Stimulated activated CD8-positive, alpha-beta memory T cell treated with anti-CD3 and anti-CD28 coated beads, Interleukin-4, amount 100 ng/mL, for 48 hours (primary cell): ENCODE data around the gene ZCCHC14.

ENCODE experiments used
- DNase-seq: peaks from one replicate; pipeline ENCODE4 v3.0.0-alpha.2; 2020

The ZCCHC14 gene

GRCh38 chr16:87474017-87474416, 18.8 kb downstream of the ZCCHC14 start:
- DNase-seq: no peak

- no peak for DNase-seq
Measured at GRCh38 chr16:87472935-87473334, 19.9 kb downstream of the ZCCHC14 start.

- no peak for DNase-seq
Measured at GRCh38 chr16:87472142-87472778, 20.6 kb downstream of the ZCCHC14 start.

DNA sequence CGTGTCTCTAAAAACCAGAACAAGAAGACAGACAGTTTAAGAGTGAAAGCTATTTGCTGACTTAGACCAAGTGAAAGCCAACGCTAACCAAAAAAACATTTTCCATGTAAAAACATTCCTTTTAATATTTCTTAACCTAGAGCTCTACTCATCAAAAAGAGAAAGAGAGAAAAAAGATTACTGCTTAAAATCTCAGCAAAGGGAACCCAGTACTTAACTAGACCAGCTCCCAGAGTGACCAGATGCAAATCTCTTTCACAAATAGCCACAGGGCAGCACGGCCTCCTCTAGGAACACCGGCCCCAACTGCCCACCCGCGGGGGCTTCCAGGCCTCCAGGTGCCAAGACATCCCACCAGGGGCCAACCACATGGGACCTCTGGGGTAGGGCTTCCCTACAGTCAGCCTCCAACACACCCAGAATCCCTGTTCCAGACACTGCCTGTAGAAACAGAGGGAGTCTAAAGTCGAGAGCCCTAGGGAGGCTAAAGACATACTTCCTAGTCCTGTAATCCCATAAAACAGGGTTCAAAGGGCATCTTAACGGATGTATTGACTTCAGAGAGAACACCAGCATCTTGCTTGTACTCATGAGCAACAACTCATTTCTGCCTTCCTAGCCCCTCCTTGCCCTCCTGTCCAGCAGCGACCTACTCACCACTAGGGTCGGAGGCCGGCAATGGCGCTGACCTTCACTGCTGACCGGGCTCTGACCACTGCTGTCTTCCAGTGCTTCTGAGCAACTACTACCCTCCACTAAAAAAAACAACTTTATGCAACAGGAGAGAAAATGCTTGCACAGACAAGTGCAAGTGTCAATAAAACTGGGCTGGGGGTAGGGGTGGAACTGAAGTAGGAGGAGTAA, 21.3 kb downstream of the ZCCHC14 start:
- DNase-seq: no peak

DNA sequence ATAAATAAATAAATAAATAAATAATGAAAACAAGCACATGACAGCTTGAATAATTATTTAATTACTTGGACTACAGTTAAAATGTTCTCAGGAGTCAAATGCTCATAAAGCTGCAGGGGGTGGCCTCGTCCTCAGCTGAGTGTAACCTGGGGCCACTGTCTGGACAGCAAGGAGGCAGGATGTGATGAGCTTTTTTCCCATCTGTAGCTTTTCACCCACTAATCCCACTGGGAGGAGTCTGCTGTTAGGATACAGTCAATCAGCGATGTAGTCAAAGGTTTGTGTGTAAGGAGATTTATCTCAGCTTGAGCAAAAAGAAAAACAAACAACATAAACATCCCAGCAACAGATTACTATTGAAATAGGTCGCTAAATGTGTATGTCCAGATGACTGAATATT, 22.5 kb downstream of the ZCCHC14 start:
- DNase-seq: no peak

GRCh38 chr16:87469169-87469568, 23.7 kb downstream of the ZCCHC14 start:
- no peak for DNase-seq

GRCh38 chr16:87468550-87468949, 24.3 kb downstream of the ZCCHC14 start:
- DNase-seq: no peak

DNA sequence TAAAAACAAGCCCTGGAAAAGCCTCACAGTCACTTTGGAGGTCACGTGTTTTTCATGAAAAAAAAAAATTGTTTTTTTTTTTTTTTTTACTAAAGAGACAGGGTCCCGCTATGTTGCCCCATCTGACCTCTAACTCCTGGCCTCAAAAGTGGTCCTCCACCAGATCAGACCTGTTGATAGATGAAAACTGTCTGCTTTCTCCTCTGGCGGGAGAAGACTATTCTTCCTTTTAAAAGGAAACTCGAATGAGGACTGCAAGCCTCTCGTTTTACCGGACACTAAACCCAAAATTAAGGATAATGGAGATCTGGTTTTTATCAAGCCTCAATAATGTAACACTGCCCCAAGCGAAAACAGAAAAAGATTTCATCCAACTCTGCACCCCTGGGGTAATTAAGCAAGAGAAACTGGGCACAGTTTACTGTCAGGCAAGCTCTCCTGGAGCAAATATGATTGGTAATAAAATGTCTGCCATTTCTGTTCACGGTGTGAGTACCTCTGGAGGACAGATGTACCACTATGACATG, 25.8 kb downstream of the ZCCHC14 start:
- no peak for DNase-seq

GRCh38 chr16:87465879-87466278, 26.9 kb downstream of the ZCCHC14 start:
- no peak for DNase-seq

DNA sequence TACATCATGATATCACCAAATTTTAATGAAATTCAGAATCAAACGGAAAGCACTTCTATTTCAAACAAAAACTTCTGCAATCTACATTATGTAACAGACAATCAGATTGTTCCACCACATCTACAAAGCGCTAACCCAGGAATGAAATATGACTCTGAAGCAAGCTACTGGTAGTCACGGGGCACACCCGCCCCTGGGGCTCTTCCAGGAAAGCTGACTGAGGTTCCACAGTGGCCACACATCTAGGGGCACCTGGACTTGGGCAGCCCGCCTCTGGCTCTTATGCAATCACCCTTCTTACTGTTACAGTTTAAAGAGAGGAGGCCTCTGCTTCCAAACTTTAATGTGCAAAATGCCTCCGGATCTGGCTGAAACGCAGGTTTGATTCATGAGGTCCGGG, 27.5 kb downstream of the ZCCHC14 start:
- DNase-seq: peak; percentile 37

DNA sequence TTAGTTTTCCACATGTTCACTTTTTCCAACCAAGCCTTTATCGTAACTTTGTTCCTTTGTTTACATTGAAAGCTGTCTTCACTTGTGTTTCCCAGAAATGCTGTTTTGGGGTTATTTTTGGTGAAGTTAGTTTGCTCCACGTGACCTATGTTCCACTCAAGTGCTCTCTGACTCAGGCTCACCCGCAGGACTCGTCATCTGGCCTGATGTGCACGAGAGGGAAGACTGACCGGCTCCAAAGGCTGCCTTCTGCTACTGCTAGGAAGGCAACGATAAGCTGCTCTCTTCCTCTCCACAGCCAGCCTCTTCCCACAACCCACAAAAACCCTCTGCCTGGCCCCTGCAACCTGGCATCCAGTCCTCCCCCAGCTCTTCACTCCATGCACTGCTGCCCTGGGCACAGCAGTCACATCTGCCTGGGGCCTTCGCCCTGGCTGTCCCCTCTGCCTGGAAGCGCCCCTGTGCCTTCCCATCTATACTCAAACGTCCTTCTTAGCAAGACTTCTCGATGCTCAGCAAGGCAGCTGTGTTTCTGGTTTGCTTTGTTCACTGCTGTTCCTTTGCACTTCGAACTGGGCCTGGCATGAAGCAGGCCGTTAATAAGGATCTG, 28.0 kb downstream of the ZCCHC14 start:
- DNase-seq: peak; percentile 66

DNA sequence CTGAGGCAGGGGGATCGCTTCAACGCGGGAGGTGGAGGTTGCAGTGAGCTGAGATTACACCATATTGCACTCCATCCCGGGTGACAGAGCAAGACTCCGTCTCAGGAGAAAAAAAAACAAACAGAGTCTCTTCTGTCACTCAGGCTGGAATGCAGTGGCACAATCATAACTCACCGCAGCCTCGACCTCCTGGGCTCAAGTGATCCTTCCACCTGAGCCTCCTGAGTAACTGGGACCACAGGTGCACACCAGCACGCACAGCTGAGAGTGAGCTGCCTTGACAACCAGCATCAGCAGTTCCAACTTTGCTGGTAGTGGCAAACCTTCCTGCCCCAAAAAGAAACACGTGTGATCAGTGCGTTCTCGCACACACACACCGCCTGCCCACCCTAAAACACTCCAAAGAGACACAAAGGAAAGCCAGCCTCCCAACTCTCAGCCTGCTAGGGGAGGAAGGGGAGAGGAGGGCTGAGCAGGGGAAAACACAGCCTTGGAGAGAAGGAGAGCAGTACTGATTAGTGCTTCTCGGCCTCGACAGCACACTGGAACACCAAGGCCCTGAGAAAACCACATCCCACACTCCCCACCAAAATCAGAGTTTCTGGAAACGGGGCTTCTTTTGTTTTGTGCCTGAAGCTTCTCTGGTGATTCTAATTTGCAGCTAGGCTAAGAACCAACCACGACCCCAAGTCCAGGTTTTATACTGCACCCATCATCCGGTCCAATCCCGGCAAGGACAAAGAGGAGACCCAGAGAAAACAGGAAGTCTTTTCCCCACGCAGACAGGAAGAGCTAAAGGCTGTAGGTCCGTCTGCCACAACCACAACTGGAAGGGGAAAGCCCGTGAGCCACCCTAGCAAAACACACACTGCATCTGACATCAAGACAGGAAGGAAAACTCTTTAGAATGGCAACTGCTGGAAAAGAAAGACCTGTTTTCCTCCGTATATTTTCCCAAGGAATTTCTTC, 28.8 kb downstream of the ZCCHC14 start:
- DNase-seq: peak; percentile 58

- peak; percentile 41 for DNase-seq
Measured at GRCh38 chr16:87461466-87461991, 31.3 kb downstream of the ZCCHC14 start.

GRCh38 chr16:87460936-87461335, 31.9 kb downstream of the ZCCHC14 start:
- no peak for DNase-seq

DNA sequence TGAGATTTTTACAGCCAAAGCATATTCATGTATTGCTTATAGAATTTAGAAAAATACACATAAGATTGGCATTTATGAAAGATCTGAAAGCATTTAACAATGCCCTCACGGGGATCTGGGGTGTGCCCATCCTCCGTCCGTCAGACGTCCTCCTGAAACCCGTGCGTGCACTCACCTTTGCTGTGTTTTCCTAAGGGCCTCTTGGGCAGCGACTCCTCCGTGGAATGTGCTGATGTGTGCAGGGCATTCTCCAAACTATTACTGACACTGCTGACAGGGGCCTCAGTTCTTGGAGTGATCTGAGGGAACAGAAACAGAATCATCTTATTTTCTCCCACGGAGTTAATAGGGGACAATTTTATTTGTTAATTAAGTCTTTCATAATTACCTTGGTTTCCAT, 33.0 kb downstream of the ZCCHC14 start:
- no peak for DNase-seq

DNA sequence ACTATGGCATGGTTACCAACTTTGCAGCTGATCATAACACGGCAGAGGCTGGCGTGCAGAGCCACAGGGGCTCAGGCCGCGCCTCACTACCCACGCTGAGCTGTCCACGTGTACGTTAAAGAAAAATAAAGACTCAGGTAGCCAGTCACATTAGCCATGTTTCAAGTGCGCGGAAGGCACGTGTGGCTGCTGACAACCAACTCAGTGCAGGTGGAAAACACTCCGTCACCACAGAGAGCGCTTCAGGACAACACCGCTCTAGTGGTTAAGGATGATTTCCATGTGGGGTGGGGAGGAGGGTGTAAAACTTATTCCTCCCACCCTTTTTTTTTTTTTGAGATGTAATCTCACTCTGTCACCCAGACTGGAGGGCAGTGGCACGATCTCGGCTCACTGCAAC, 33.8 kb downstream of the ZCCHC14 start:
- no peak for DNase-seq

DNA sequence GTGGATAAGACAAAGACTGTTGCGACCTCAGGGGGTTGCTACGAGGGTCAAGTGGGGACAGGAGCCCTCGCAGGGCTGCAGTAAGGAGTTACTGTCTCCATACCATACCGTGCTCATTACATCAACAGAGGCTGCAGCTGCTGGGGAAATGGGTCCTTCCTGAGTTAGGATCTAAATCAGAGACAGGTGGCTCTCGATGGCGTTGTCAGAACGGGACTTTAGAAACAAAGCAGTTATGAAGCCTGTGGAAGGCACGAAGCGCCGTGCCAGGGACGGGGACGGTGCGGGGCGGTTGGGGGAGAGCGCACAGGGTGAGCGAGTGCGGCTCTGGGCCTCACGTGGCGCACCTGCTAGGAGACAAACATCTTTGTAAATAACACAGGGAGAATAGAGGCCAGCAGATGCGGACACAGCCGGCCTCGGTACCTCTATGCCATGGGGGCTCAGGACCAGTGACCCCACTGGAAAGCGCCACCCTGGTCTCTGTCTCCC, 34.4 kb downstream of the ZCCHC14 start:
- no peak for DNase-seq

DNA sequence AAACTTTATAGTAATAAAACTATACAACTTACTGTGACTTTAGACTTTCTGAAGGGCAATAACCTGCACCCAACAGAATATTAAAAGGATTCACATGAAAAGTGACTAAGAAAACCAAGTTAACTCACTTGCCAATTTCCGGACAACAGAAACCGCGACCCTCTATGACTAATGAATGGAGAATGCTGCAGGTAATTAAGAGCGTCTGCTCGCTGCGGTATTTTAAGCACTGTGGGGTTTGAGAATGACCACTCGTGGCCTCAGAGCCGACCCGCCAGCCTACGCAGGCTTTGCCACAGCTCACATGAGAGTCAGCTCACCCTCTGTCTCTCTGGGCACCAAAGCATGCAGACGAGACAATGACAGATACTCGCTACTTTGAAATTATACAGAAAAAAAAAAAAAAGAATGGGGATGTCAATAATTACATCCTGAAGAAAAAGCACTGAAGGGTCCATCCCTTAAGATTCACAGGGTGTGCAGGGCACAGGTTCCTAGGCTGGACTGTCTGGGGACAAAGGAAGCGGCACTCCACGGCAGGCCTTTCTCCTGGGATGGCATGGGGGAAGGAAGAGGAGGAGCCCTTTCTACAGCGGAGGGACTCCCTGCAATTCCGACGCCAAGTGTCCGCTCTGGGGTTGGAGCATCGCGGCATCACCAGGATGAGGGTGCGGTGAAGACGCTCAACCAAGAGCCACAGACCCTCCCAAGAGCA, 35.0 kb downstream of the ZCCHC14 start:
- DNase-seq: peak; percentile 74

DNA sequence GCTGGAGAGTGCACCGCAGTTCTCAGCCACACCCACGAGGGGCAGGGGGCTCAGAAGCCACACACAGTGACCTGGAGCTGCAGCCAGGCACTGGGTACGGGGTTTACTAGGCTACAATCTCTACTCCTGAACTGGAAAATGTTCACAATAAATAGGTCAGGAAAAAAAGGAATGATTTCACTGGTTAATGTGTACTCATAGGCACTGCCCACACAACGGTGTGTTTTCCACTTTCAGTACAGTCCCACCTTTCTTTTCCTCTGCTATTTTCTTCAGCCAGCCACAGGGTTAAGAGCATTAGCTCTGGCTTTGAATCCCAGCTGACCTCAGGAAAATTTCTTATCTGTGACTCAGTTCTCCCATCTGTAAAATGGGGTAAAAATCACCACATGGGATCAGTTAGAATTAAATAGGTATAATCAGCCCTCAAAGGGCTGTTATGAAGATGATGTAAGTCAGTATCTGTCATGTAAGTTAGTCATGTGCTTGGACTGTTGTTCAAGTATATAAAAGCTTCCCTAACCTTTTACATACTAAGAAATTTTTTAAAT, 35.7 kb downstream of the ZCCHC14 start:
- no peak for DNase-seq

DNA sequence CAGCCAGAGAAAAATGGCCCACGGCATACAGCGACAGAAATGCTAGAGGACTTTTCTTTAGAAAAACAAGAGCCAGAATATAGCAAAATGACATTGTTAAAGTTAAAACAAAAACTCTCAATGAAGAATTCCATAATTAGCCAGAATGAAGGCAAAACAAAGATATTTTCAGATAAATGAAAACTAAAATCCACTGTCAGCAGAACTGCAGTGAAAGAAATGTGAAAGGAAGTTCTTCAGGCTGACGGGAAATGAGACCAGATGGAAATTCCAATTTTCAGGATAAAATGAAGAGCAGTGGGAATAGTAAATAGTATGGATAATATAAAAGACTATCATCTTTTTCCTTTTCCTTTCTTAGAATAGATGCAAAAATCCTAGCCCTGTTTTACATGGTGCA, 38.4 kb downstream of the ZCCHC14 start:
- no peak for DNase-seq

DNA sequence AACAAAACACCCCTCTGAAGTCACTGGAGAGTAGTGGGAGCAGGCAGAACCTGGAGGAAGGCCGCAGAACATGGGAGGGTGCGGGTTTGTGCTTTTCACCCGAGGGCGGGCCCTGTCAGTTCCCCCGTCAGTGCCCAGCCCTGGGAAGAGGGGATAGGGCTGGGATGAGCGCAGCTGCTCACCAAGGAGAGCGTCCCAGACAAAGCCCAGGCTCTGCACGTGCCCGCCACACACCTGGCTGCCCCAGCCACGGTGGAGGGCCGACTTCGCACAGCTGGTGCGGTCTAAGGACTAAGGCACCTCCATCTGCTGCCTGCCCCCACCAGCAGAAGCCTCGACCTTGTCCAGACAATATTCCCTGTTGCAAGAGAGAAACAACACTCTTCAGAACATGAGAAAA, 39.5 kb downstream of the ZCCHC14 start:
- no peak for DNase-seq
